HepG2 (cell line): ENCODE data around the gene ARHGEF12. TPM values are rescaled to one million over a fixed set of nuclear protein-coding genes. Genes with fewer than 3 reads are reported as not detected.

Source experiments
- ATAC-seq: fragments of 200-7000 bp; cut with Tn5 transposase; 3 replicates; pipeline ENCODE4 v1.9.1; 2020; ENCODE audit warnings: mild to moderate bottlenecking, moderate library complexity
- BruUV-seq: library from RNA; stranded (reverse); fragments of 400-500 nt; replicated peaks from 2 replicates; lab custom pipeline; 2021; lab: Mats Ljungman, UMichigan
- CTCF ChIA-PET: fragments of 300-600 bp; formaldehyde crosslinking; extraction: SDS; loops from one replicate; lab custom pipeline; 2021; ENCODE audit warnings: low total read pairs, inconsistent platforms, low intra/inter-chr PET ratio; lab: Yijun Ruan, JAX
- POLR2A ChIA-PET: fragments of 350-600 bp; sonication (Branson Sonifier 250); formaldehyde crosslinking; loops from one replicate; lab custom pipeline; 2020; ENCODE audit warnings: antibody characterized with exemption, inconsistent platforms; lab: Yijun Ruan, JAX
- DNase-seq: peaks from one replicate; pipeline ENCODE4 v3.0.0-alpha.2; 2015; ENCODE audit warnings: low spot score
- FAIRE-seq: peaks from 3 replicates; lab custom pipeline; 2011; peaks lifted over from hg19 to GRCh38; lab: Jason Lieb, UNC
- H2AFZ ChIP-seq: one replicate; pipeline ENCODE4 v1.6.1; 2011; ENCODE audit warnings: low read length, inconsistent platforms
- H3K27ac ChIP-seq: fragments of 300-600 bp; 3 replicates; pipeline ENCODE4 v1.8.0; 2011; ENCODE audit warnings: mixed run types, mild to moderate bottlenecking, mixed read lengths, low read length, inconsistent platforms; ENCODE audit not compliant: insufficient read depth; ENCODE audit errors: extremely low read length
- H3K27me3 ChIP-seq, 2 experiments: fragments of 200-600 bp in 1 of 2; 2 replicates in 1 of 2; 3 replicates in 1 of 2; pipeline versions ENCODE4 v1.6.0 to v1.8.0; 2011; ENCODE audit warnings: low read length in 2 of 2, mild to moderate bottlenecking in 2 of 2, moderate library complexity in 2 of 2, inconsistent platforms in 1 of 2; ENCODE audit not compliant: insufficient read depth in 2 of 2, control insufficient read depth in 1 of 2
- H3K36me3 ChIP-seq, 2 experiments: fragments of 200-600 bp in 1 of 2; replicated peaks in 1 of 2; 2 replicates in 1 of 2; 3 replicates in 1 of 2; pipeline versions ENCODE4 v1.5.1 to v1.8.0; 2011; ENCODE audit warnings: low read length in 2 of 2, inconsistent platforms in 1 of 2; ENCODE audit not compliant: insufficient read depth in 2 of 2, control insufficient read depth in 1 of 2
- H3K4me1 ChIP-seq: 2 replicates; pipeline ENCODE4 v1.5.1; 2012; ENCODE audit warnings: low read length, inconsistent platforms; ENCODE audit not compliant: insufficient read depth
- H3K4me2 ChIP-seq: 2 replicates; pipeline ENCODE4 v1.6.0; 2011; ENCODE audit warnings: low read depth, low read length, inconsistent platforms
- H3K4me3 ChIP-seq, 3 experiments: fragments of 200-600 bp in 1 of 3; sonication (generic), shearing (Covaris generic) in 1 of 3; replicated peaks in 1 of 3; 2 replicates each; pipeline ENCODE4 v1.5.1; 2011 to 2016; ENCODE audit warnings: low read length in 3 of 3, inconsistent platforms in 2 of 3, low read depth in 2 of 3, mild to moderate bottlenecking in 2 of 3, control low read depth in 1 of 3, mixed read lengths in 1 of 3; ENCODE audit not compliant: insufficient read depth in 1 of 3
- H3K79me2 ChIP-seq: one replicate; pipeline ENCODE4 v1.6.1; 2011; ENCODE audit warnings: low read length, inconsistent platforms; ENCODE audit not compliant: insufficient read depth
- H3K9ac ChIP-seq: 2 replicates; pipeline ENCODE4 v1.6.0; 2011; ENCODE audit warnings: mild to moderate bottlenecking, low read depth, low read length, inconsistent platforms; ENCODE audit not compliant: insufficient read depth
- H3K9me3 ChIP-seq: 2 replicates; pipeline ENCODE4 v1.5.1; 2012; ENCODE audit warnings: mild to moderate bottlenecking, low read length
- H4K20me1 ChIP-seq: 2 replicates; pipeline ENCODE4 v1.6.0; 2011; ENCODE audit warnings: inconsistent platforms, mild to moderate bottlenecking, low read length, moderate library complexity; ENCODE audit not compliant: insufficient read depth
- AHDC1 ChIP-seq: sonication (generic); formaldehyde crosslinking; IDR thresholded peaks from 2 replicates; pipeline ENCODE4 v1.5.1; 2020; ENCODE audit warnings: mild to moderate bottlenecking, missing genetic modification reagents, borderline replicate concordance
- ZNF629 ChIP-seq: sonication (generic); formaldehyde crosslinking; conservative IDR thresholded peaks from 2 replicates; pipeline ENCODE4 v1.5.0; 2020; ENCODE audit warnings: missing genetic modification reagents
- WGBS: methylation state at CpG from one replicate; pipeline ENCODE4 v1.1.6; 2017; ENCODE audit warnings: low lambda C conversion rate; 5-methylcytosine and 5-hydroxymethylcytosine counted together
- in situ Hi-C: cut with HindIII; loops from 2 replicates; pipeline ENCODE4 v1.10.0; 2017; ENCODE audit warnings: low pct_unique_long_range_greater_than_20kb; ENCODE audit not compliant: extremely low pct_ligation_motif_present
- intact Hi-C: fragments of 100-400 bp; cut with micrococcal nuclease; formaldehyde crosslinking; loops from one replicate; pipeline ENCODE4 v1.10.0; 2022; ENCODE audit not compliant: unreplicated experiment
- polyA plus RNA-seq, 8 experiments: library from polyadenylated mRNA; depleted of rRNA in 3 of 8; stranded (reverse) in 7 of 8; unstranded in 1 of 8; fragments of >200 nt; fragmentation: Illumina TruSeq in 4 of 8; extraction: Trizol in 4 of 8; gene quantifications; 2 replicates each; pipeline versions ENCODE4 v1.2.1 to v1.2.3, GENCODE V29; 2011 to 2016; ENCODE audit warnings: low read depth in 4 of 8, missing spikeins in 1 of 8, mixed read lengths in 1 of 8; ENCODE audit not compliant: insufficient read depth in 1 of 8
- total RNA-seq, 5 experiments: library from RNA; depleted of rRNA; stranded (reverse); fragments of >200 nt; fragmentation: Illumina TruSeq; extraction: Trizol; gene quantifications; 2 replicates each; pipeline ENCODE4 v1.2.3, GENCODE V29; 2016; ENCODE audit warnings: low read depth in 1 of 5

The ARHGEF12 gene
- total and polyA plus RNA-seq, 2 of the 13 experiments (the other 11 are each of a cell fraction or from before 2014, with no cell fraction given) = 17.9 to 54.4 TPM

- TF ChIP-seq AHDC1 = no peak
- peak; percentile 16; the same call in 1 of the 2 replicates for TF ChIP-seq ZNF629 (CRISPR knock-in tag)
- WGBS = 25% methylated on average over 1 of the region's 1 CpG
- peak overlapping the region; percentile 30; the same call in 1 of the 2 replicates for H3K4me2 ChIP-seq
- H3K36me3 ChIP-seq = 0 out of 5 replicates have a peak, but pooled peaks cover 0 to 1% of the 10 kb centered on the region in 2 experiments
- H3K9ac ChIP-seq = no peak overlapping the region
- peaks cover 24% of the 10 kb centered on the region; the same call in 1 of the 2 replicates for H4K20me1 ChIP-seq
- no peaks in the 10 kb centered on the region for H3K27me3 ChIP-seq
- peaks cover 48% of the 10 kb centered on the region for H3K4me1 ChIP-seq
- H3K4me3 ChIP-seq = no peak overlapping the region
- peak overlapping the region; percentile 11 for H3K27ac ChIP-seq
- ChIA-PET POLR2A (no interaction called here), CTCF (no interaction called here)
- H3K9me3 ChIP-seq = no peaks in the 10 kb centered on the region
- FAIRE-seq (no peak), DNase-seq (no peak), ATAC-seq (peak; percentile 43)
- BruUV-seq = no TSS peak
- peaks cover 92% of the 10 kb centered on the region for H3K79me2 ChIP-seq
- intact Hi-C loops (no loop called here), in situ Hi-C loops (no loop called here)
- no peak overlapping the region for H2AFZ ChIP-seq
These were observed 17.9 kb downstream of the ARHGEF12 start for GRCh38 chr11:120354068-120354467.
